Prostate gland (tissue), 2 donors: ENCODE results near the gene RBKS.

ENCODE experiments used
- POLR2AphosphoS5 ChIP-seq: sonication (generic); formaldehyde crosslinking; IDR thresholded peaks from one replicate; pipeline ENCODE4 v1.6.1; 2017; ENCODE audit warnings: antibody characterized with exemption
- TF ChIP-seq, protein P1 (sequence below), 4 experiments: fragments of 200-600 bp in 2 of 4; fragments of 450-650 bp in 2 of 4; sonication (generic) in 2 of 4; IDR thresholded peaks; 1 replicate in 3 of 4; 2 replicates in 1 of 4; pipeline ENCODE4 v1.5.1; 2016 to 2019; ENCODE audit warnings: antibody characterized with exemption in 4 of 4, mild to moderate bottlenecking in 2 of 4, moderate library complexity in 2 of 4

DNA sequence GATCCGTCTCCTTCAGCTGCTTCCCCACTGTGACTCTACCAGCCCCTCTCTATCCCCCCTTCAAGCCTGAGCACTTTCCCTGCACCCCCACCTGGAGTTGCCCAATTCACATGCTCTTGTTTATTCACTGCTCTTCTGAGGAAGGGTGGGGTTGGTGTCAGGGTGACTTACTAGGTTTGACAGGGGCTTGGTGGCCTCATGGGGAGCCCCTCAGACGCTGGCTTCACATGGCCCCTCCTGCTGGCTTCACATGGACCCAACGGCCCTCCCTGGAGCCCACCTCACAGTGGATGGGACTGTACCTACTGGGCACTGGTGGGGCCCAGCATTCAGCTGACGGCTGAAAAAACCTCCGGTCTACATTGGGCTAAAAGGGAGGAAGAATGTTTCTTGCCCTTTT lies 135.4 kb downstream of the RBKS start:
- TF ChIP-seq, protein P1, sequence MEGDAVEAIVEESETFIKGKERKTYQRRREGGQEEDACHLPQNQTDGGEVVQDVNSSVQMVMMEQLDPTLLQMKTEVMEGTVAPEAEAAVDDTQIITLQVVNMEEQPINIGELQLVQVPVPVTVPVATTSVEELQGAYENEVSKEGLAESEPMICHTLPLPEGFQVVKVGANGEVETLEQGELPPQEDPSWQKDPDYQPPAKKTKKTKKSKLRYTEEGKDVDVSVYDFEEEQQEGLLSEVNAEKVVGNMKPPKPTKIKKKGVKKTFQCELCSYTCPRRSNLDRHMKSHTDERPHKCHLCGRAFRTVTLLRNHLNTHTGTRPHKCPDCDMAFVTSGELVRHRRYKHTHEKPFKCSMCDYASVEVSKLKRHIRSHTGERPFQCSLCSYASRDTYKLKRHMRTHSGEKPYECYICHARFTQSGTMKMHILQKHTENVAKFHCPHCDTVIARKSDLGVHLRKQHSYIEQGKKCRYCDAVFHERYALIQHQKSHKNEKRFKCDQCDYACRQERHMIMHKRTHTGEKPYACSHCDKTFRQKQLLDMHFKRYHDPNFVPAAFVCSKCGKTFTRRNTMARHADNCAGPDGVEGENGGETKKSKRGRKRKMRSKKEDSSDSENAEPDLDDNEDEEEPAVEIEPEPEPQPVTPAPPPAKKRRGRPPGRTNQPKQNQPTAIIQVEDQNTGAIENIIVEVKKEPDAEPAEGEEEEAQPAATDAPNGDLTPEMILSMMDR (IDR thresholded peaks at IDR 0.05): no peak
- TF ChIP-seq POLR2AphosphoS5: no peak
